T-helper 1 cell treated with Interleukin-12 subunit alpha and Interleukin-12 subunit beta and Interleukin-4 antibody, amounts not matched to agents 30 ng/mL and 1 ng/mL, for 36 hours (primary cell): ENCODE results near the gene TMUB1. TPM values are rescaled to one million over a fixed set of nuclear protein-coding genes. Genes with fewer than 3 reads are reported as not detected.

Experiments used
- intact Hi-C: fragments of 100-400 bp; cut with micrococcal nuclease; formaldehyde crosslinking; loops from one replicate; pipeline ENCODE4 v1.15.1; 2024
- total RNA-seq: library from RNA; stranded (reverse); gene quantifications from 2 replicates; pipeline ENCODE4 v1.2.3, GENCODE V29; 2022

TMUB1 gene
- total RNA-seq, 1 donor from 2014 or later = 65.4 TPM

DNA sequence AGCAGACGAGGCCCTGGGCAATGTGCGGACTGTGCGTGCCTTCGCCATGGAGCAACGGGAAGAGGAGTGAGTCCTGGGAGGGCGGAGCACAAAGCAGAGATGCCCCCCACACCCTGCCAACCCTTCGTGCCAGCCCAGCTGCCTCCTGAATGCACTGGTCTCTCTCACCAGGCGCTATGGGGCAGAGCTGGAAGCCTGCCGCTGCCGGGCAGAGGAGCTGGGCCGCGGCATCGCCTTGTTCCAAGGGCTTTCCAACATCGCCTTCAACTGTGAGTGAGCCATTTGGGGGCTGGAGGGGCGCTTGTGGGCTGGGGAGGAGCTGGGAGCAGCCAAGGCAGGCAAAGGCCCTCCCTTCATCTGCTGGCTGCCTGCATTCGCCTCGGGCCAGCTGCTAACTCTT is 47.4 kb downstream of the TMUB1 start:
- intact Hi-C loops = no loop called here

DNA sequence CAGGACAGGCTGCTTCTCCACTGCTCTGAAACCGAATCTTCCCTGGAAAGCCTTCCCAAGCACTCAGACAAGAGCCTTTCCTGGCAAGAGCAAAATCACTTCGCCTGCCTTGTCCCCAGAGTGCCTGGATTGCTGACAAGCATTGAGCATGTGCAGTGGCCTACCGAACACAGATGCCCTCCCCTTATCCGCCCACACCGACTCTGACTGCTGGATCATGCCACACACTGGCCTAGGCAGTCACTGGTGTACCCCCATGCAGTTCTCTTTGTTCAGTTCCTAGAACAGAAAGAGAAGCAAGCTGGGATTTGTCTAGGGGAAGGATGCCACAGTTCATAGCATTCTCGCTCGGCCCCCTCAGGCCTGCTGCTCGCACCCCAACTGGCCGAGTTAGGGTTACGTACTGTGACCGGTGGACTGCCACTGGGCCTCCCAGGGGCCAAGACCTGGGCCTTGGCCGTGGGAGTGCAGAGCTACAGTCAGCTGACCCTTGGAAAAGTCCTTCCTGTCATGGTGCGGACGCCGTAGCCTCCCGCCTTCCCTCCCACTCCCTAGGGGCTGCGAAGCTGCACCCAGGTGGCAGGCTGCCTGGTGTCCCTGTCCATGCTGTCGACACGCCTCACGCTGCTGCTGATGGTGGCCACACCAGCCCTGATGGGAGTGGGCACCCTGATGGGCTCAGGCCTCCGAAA is 48.1 kb downstream of the TMUB1 start:
- intact Hi-C loops = no loop called here

- intact Hi-C loops = no loop called here
These were observed 48.8 kb downstream of the TMUB1 start for GRCh38 chr7:151034312-151035025.

- intact Hi-C loops = no loop called here
These were observed 49.4 kb downstream of the TMUB1 start for GRCh38 chr7:151033864-151034249.

DNA sequence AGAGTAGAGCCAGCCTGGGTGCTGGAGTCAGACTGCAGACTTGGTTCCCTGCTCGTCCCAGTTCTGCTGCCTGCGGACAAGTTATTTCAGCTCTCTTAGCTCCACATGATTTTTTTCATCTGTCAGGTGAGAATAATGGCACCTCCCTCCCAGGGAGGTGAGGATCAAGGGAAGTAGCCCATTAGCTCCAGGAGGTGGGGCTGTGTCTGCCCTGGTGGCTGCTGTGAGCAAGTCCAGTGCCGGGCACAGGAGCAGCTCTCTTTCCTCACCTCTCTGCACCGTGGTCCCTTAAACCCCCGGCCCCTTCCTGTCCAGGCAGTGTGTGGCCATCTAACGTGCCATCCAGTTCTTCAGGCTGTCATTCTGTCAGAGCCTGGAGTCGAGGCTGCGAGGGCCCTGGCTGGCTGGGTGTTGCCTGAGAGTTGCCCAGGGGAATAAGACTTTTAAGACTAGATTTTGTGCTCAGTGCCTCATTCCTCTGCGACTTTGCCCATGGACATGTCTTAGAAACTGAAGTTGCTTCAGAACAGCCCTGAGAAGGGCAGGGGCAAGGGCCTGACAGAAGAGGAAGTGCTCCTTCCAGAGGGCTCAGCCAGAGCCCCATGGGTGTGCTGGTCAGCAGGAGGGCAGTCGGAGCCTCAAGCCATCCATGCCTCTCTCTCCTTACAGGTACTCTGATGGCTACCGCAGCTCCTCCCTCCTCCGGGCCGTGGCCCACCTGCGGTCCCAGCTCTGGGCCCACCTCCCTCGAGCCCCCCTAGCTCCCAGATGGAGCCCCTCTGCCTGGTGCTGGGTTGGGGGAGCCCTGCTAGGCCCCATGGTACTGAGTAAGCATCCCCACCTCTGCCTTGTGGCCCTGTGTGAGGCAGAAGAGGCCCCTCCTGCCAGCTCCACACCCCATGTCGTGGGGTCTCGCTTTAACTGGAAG is 50.1 kb downstream of the TMUB1 start:
- intact Hi-C loops = no loop called here

Other genes with a start within 250 kb of the TMUB1 start
- gene AOC1, start 231.0 kb downstream of the TMUB1 start, total RNA-seq = not detected in 2 replicates
- gene KCNH2, start 105.2 kb downstream of the TMUB1 start, total RNA-seq = 0.80 and 0.91 TPM in 2 replicates
- 10.5 and 12.1 TPM in 2 replicates for gene NOS3, start 92.5 kb downstream of the TMUB1 start, total RNA-seq
- 6.9 and 7.2 TPM in 2 replicates for gene ATG9B, start 59.0 kb downstream of the TMUB1 start, total RNA-seq
- 53.8 and 64.4 TPM in 2 replicates for gene ABCB8, start 55.0 kb downstream of the TMUB1 start, total RNA-seq
- gene ASIC3, start 35.0 kb downstream of the TMUB1 start, total RNA-seq = 4.5 and 5.4 TPM in 2 replicates
- 20.0 and 20.1 TPM in 2 replicates for gene CDK5, start 25.6 kb downstream of the TMUB1 start, total RNA-seq
- gene SLC4A2, start 23.9 kb downstream of the TMUB1 start, total RNA-seq = 132 and 137 TPM in 2 replicates
- 91.8 and 95.8 TPM in 2 replicates for gene FASTK, start 2.7 kb downstream of the TMUB1 start, total RNA-seq
- 24.5 and 25.4 TPM in 2 replicates for gene AGAP3, start 3.0 kb upstream of the TMUB1 start, total RNA-seq
- gene GBX1, start 84.2 kb upstream of the TMUB1 start, total RNA-seq = not detected in 2 replicates
- gene ASB10, start 103.8 kb upstream of the TMUB1 start, total RNA-seq = not detected in 2 replicates
- 0.66 TPM in 1 of 2 replicates, not detected in the other for gene H2BK1, start 127.0 kb upstream of the TMUB1 start, total RNA-seq
- 43.3 and 47.8 TPM in 2 replicates for gene ABCF2, start 143.7 kb upstream of the TMUB1 start, total RNA-seq
- gene CHPF2, start 149.0 kb upstream of the TMUB1 start, total RNA-seq = 50.6 and 51.9 TPM in 2 replicates
- 1.8 and 4.0 TPM in 2 replicates for gene SMARCD3, start 165.2 kb upstream of the TMUB1 start, total RNA-seq